GM23338 (cell line): ENCODE data around the gene SLC35F6. TPM values are rescaled to one million over a fixed set of nuclear protein-coding genes. Genes with fewer than 3 reads are reported as not detected.

Experiments used
- ATAC-seq: fragments of 200-7000 bp; cut with Tn5 transposase; 3 replicates; pipeline ENCODE4 v1.9.1; 2020
- DNase-seq: peaks from one replicate; pipeline ENCODE4 v3.0.0-alpha.2; 2015; ENCODE audit warnings: low spot score
- H2AFZ ChIP-seq: fragments of 200-600 bp; sonication (generic); 2 replicates; pipeline ENCODE4 v1.8.0; 2016; ENCODE audit warnings: antibody characterized with exemption, mild to moderate bottlenecking, moderate library complexity
- H3F3A ChIP-seq: fragments of 200-600 bp; sonication (generic); replicated peaks from 2 replicates; pipeline ENCODE4 v1.8.0; 2017; ENCODE audit warnings: antibody characterized with exemption, mixed run types, low read depth
- H3K27ac ChIP-seq: fragments of 200-600 bp; sonication (generic); 2 replicates; pipeline ENCODE4 v1.6.1; 2016; ENCODE audit warnings: low read depth
- H3K27me3 ChIP-seq: fragments of 200-600 bp; sonication (generic); 2 replicates; pipeline ENCODE4 v1.8.0; 2016; ENCODE audit warnings: mild to moderate bottlenecking, mixed run types, moderate library complexity; ENCODE audit not compliant: insufficient read depth
- H3K36me3 ChIP-seq: fragments of 200-600 bp; sonication (generic); 2 replicates; pipeline ENCODE4 v1.8.0; 2016; ENCODE audit warnings: mild to moderate bottlenecking; ENCODE audit not compliant: insufficient read depth
- H3K4me1 ChIP-seq: fragments of 200-600 bp; sonication (generic); 2 replicates; pipeline ENCODE4 v1.8.0; 2016; ENCODE audit warnings: mild to moderate bottlenecking, moderate library complexity; ENCODE audit not compliant: insufficient read depth
- H3K4me2 ChIP-seq: fragments of 200-600 bp; sonication (generic); 2 replicates; pipeline ENCODE4 v1.7.1; 2017; ENCODE audit warnings: mixed run types
- H3K4me3 ChIP-seq: fragments of 200-600 bp; sonication (generic); 2 replicates; pipeline ENCODE4 v1.6.1; 2016; ENCODE audit warnings: mixed run types
- H3K79me2 ChIP-seq: fragments of 200-600 bp; sonication (generic); replicated peaks from 2 replicates; pipeline ENCODE4 v1.8.0; 2017; ENCODE audit warnings: mild to moderate bottlenecking; ENCODE audit not compliant: insufficient read depth
- H3K9me2 ChIP-seq: fragments of 200-600 bp; sonication (generic); 2 replicates; pipeline ENCODE4 v1.8.0; 2017; ENCODE audit not compliant: insufficient read depth
- H4K20me1 ChIP-seq: fragments of 200-600 bp; sonication (generic); replicated peaks from 2 replicates; pipeline ENCODE4 v1.8.0; 2017; ENCODE audit warnings: mild to moderate bottlenecking; ENCODE audit not compliant: insufficient read depth
- H3K27ac Mint-ChIP-seq: 2 replicates; pipeline ENCODE4 v1.8.0; 2020; ENCODE audit warnings: inconsistent platforms, mild to moderate bottlenecking, moderate library complexity, mixed read lengths
- H3K27me3 Mint-ChIP-seq: 3 replicates; pipeline ENCODE4 v1.8.0; 2022; ENCODE audit warnings: low read depth, mild to moderate bottlenecking, moderate library complexity, mixed read lengths, inconsistent platforms; ENCODE audit not compliant: insufficient read depth, poor library complexity
- H3K36me3 Mint-ChIP-seq: 3 replicates; pipeline ENCODE4 v1.8.0; 2021; ENCODE audit warnings: low read depth, mild to moderate bottlenecking, inconsistent platforms, moderate library complexity, mixed read lengths
- H3K4me1 Mint-ChIP-seq: 3 replicates; pipeline ENCODE4 v1.8.0; 2020; ENCODE audit warnings: mild to moderate bottlenecking, inconsistent platforms, mixed read lengths
- H3K4me3 Mint-ChIP-seq: 3 replicates; pipeline ENCODE4 v1.8.0; 2021; ENCODE audit warnings: moderate library complexity, mild to moderate bottlenecking, inconsistent platforms, mixed read lengths
- H3K9me3 Mint-ChIP-seq: 3 replicates; pipeline ENCODE4 v1.8.0; 2020; ENCODE audit warnings: moderate library complexity, mild to moderate bottlenecking, inconsistent platforms, mixed read lengths
- CREB1 ChIP-seq: fragments of 250-450 bp; sonication (Bioruptor Pico); IDR thresholded peaks from 2 replicates; pipeline ENCODE4 v1.5.0; 2020; ENCODE audit warnings: low read depth, mild to moderate bottlenecking, moderate library complexity
- CTCF ChIP-seq, 2 experiments: fragments of 200-600 bp in 1 of 2; sonication (generic) in 1 of 2; conservative IDR thresholded peaks; 2 replicates each; pipeline versions ENCODE4 v1.5.1 to v1.6.1; 2016 to 2017; ENCODE audit warnings: antibody characterized with exemption in 2 of 2, low read depth in 2 of 2, mild to moderate bottlenecking in 2 of 2, moderate library complexity in 1 of 2
- ETS1 ChIP-seq: IDR thresholded peaks from 2 replicates; pipeline ENCODE4 v1.6.1; 2016; ENCODE audit warnings: antibody characterized with exemption
- EZH2 ChIP-seq: fragments of 200-600 bp; sonication (generic); IDR thresholded peaks from one replicate; pipeline ENCODE4 v1.8.0; 2017; ENCODE audit warnings: antibody characterized with exemption, mild to moderate bottlenecking, low read depth; ENCODE audit not compliant: unreplicated experiment
- EZH2phosphoT487 ChIP-seq: fragments of 200-600 bp; sonication (generic); IDR thresholded peaks from one replicate; pipeline ENCODE4 v1.8.1; 2018; ENCODE audit warnings: antibody characterized with exemption; ENCODE audit not compliant: unreplicated experiment
- NANOG ChIP-seq: IDR thresholded peaks from 2 replicates; pipeline ENCODE4 v1.6.1; 2016; ENCODE audit warnings: antibody characterized with exemption, borderline replicate concordance
- POLR2AphosphoS5 ChIP-seq: IDR thresholded peaks from 2 replicates; pipeline ENCODE4 v1.6.1; 2016; ENCODE audit warnings: antibody characterized with exemption, low read depth
- ZNF114 ChIP-seq: fragments of 250-450 bp; sonication (Bioruptor Pico); IDR thresholded peaks from 2 replicates; pipeline ENCODE4 v1.5.0; 2020; ENCODE audit warnings: mild to moderate bottlenecking, moderate library complexity
- ZNF331 ChIP-seq: fragments of 250-450 bp; sonication (Bioruptor Pico); IDR thresholded peaks from 2 replicates; pipeline ENCODE4 v1.5.0; 2020; ENCODE audit warnings: low read depth, mild to moderate bottlenecking, moderate library complexity
- ZNF462 ChIP-seq: fragments of 250-450 bp; sonication (Bioruptor Pico); IDR thresholded peaks from 2 replicates; pipeline ENCODE4 v1.5.0; 2020; ENCODE audit warnings: mild to moderate bottlenecking, moderate library complexity
- polyA plus RNA-seq: library from polyadenylated mRNA; unstranded; fragments of >200 nt; fragmentation: Nextera tagmentation; extraction: Ambion mirVana; gene quantifications from 2 replicates; pipeline ENCODE4 v1.2.1, GENCODE V29; 2016
- total RNA-seq: library from RNA; depleted of rRNA; stranded (reverse); fragments of >200 nt; shearing (Covaris generic); gene quantifications from 2 replicates; pipeline ENCODE4 v1.2.3, GENCODE V29; 2014

Gene SLC35F6
- total and polyA plus RNA-seq, 2 experiments from 2014 or later, result 6.0 to 15.0 TPM

- H3K79me2 ChIP-seq, result no peaks in the 10 kb centered on the region
- H3K9me2 ChIP-seq, result no peaks in the 10 kb centered on the region
- no peaks in the 10 kb centered on the region for H4K20me1 ChIP-seq
- DNase-seq (no peak), ATAC-seq (no peak)
- Mint-ChIP-seq H3K36me3 (no peaks in the 10 kb centered on the region), H3K27ac (no peak overlapping the region), H3K4me1 (peaks cover 13% of the 10 kb centered on the region), H3K27me3 (peaks cover 13% of the 10 kb centered on the region), H3K4me3 (no peak overlapping the region), H3K9me3 (no peaks in the 10 kb centered on the region)
- no peaks in the 10 kb centered on the region for H3K36me3 ChIP-seq
- no peak for TF ChIP-seq CTCF (conservative IDR thresholded peaks at IDR 0.05; ENCODE audit: low read depth in 2 of 2)
- no peak for TF ChIP-seq NANOG
- TF ChIP-seq ZNF114 (CRISPR knock-in tag), result no peak
- no peak overlapping the region for H3K27ac ChIP-seq
- H3K4me3 ChIP-seq, result no peak overlapping the region
- H2AFZ ChIP-seq, result no peak overlapping the region
- H3K27me3 ChIP-seq, result no peaks in the 10 kb centered on the region
- peaks cover 5% of the 10 kb centered on the region for H3K4me1 ChIP-seq
- no peaks in the 10 kb centered on the region for H3F3A ChIP-seq
- H3K4me2 ChIP-seq, result no peak overlapping the region
Observed at GRCh38 chr2:26724784-26725520, 39.1 kb upstream of the SLC35F6 start.

- no peak overlapping the region for H3K4me3 ChIP-seq
- Mint-ChIP-seq H3K27me3 (peaks cover 13% of the 10 kb centered on the region), H3K9me3 (no peaks in the 10 kb centered on the region), H3K4me1 (peaks cover 12% of the 10 kb centered on the region), H3K36me3 (no peaks in the 10 kb centered on the region), H3K4me3 (no peak overlapping the region), H3K27ac (no peak overlapping the region)
- no peak overlapping the region for H3K4me2 ChIP-seq
- H3F3A ChIP-seq, result no peaks in the 10 kb centered on the region
- peaks cover 5% of the 10 kb centered on the region for H3K4me1 ChIP-seq
- no peaks in the 10 kb centered on the region for H3K27me3 ChIP-seq
- no peak overlapping the region for H3K27ac ChIP-seq
- no peak for ATAC-seq
- DNase-seq, result no peak
- no peaks in the 10 kb centered on the region for H3K9me2 ChIP-seq
- H3K79me2 ChIP-seq, result no peaks in the 10 kb centered on the region
- H3K36me3 ChIP-seq, result no peaks in the 10 kb centered on the region
- H4K20me1 ChIP-seq, result no peaks in the 10 kb centered on the region
- no peak overlapping the region for H2AFZ ChIP-seq
- TF ChIP-seq EZH2 (no peak), CTCF (conservative IDR thresholded peaks at IDR 0.05; ENCODE audit: low read depth in 2 of 2) (no peak), EZH2phosphoT487 (no peak), NANOG (no peak), ZNF114 (CRISPR knock-in tag) (no peak), CREB1 (CRISPR knock-in tag) (no peak), ZNF331 (CRISPR knock-in tag) (no peak), ETS1 (no peak), ZNF462 (CRISPR knock-in tag) (no peak), POLR2AphosphoS5 (no peak)
Observed at GRCh38 chr2:26725521-26725820, 38.6 kb upstream of the SLC35F6 start.
